Right kidney (tissue), 1 donor: Measurements from ENCODE around the gene SLC44A3.
"Not testable (repeated sequence)": the region's sequence is repeated elsewhere in the genome, so short reads cannot be mapped to it uniquely, and the experiment has no call there.

Experiments
- DNase-seq: peaks from one replicate; pipeline ENCODE4 v3.0.0-alpha.2; 2016

The SLC44A3 gene

DNA sequence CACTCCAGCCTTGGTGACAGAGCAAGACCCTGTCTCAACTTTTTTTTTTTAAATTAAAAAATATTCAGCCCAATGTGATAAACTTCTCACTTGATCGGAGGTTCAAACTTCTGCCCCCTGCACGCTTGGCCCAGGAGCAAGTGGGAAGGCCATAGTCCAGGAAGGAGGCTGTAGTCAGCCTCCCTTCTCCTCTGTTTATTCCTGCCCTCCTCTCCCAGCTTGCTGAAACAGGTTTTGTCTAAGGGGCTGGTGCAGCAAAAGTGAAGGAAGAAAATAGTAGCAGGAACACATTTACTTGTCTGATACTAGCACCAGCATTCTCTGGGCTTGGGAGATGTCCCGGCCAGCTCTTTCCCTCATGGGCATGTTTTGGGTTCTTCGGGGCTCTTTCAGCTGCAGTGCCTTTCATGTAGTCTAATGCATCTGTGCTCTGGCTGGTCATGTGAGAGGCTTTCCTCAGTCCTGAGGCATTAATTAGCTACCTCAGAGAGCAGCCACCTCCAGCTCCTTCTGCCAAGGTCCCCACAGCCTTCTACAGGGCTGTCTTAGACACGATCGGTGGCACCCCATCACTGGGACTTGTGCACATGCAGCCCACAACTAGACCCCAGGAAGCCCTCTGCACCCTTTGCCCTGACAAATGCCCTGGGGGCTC is 12.9 kb downstream of the SLC44A3 start:
- DNase-seq = no peak

GRCh38 chr1:94836891-94837290 is 16.7 kb downstream of the SLC44A3 start:
- no peak for DNase-seq

DNA sequence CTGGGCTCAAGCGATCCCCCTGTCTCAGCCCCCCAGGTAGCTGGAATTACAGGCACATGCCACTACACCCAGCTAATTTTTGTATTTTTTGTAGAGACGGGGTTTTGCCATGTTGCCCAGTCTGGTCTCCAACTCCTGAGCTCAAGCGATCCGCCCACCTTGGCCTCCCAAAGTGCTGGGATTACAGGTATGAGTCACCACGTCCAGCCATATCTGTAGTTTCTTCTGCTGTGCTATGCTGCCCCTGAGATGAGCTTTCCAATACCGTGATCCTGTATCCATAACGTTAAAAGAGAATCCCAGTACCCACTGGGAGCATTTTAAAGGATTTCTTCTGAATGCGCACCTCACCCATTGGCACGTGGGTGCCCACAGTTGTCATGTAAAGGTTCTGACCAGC is 20.2 kb downstream of the SLC44A3 start:
- DNase-seq = not testable (repeated sequence)

DNA sequence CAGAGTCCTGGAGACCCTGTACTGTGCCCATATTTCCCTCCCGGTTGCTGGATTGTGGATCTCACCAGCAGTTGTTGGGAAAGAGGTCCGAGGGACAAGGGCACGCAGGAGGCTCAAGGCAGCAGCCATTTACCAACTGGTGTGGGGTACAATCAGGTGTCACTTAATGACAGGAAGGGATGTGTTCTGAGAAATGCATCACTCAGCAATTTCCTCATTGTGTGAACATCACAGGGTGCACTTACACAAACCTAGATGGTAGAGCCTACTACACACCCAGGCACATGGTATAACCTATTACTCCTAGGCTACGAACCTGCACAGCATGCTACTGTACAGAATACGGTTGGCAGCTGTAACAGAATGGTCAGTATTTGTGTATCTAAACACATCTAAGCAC is 20.7 kb downstream of the SLC44A3 start:
- no peak for DNase-seq

DNA sequence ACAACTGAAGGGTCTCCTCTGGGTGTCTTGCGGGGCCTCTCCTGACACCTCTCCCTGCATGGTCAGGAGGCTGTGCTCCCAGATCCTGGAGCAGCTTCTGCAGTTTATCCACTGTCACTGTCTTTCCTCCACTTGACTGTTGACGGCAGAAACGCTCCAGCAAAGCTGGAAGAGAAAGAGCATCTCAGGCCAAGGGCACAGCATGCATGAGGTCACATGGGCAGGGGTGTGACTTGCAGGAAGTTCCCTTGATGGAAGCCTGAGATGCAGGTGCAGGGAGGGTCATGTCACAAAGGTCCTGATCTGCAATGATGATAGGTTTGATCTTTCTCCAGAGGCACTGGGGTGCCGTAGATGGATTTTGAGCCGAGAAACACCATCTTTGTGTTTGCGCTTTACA is 23.3 kb downstream of the SLC44A3 start:
- no peak for DNase-seq

DNA sequence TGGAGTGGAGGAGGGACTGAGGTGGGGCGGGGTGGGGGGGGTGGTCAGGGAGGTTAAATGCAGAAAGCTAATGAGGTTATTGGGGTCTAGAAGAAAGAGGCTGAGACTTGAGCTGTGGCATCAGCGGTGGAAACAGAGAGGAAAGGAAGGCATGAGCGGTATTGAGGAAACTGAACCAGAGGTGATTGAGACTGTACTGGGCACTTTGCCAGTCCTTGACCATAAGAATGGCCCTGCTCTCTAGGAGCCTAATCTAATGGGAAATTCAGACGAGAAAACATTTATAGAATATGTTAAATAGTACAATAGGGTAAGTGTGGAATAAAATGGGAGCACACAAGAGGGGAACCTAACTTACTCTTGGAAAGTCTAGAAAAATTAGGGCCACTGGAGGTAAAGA is 23.7 kb downstream of the SLC44A3 start:
- DNase-seq = no peak

DNA sequence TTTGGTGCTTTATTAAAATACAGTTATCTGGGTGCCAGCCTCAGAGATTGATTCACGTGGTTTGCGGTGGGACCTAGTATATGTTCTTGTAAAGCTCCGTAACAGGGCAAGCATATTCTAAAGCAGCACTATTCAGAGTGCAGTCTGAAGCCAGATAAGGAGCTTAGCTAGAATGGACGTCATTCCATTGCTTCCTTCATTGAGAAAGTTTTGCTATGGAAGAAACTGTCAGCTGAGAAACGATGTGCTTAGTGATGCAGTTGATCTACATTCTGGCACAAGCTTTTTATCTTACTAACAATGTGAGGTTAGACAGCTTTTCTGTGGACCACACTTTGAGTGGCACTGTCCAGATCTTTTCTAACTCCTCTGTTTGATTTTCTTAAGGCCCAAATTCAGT is 26.2 kb downstream of the SLC44A3 start:
- no peak for DNase-seq

DNA sequence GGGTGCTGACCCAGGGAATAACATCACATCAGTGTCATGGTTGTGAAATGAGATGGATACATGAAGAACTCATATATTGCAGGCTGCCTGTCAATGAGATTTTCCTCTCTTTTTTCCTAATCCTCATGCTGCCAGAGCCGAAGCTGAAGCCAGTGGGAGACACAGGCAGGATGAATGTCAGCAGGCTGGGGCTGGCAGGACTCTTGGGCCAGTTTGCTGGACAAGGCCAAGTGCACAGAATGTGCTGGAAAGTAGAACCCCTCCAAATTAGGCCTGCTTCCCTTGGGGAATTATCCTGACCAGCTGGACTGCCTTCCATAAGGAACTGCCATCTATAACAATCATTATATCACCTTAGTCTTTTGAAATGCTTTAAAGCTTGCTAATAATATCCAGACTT is 31.4 kb downstream of the SLC44A3 start:
- no peak for DNase-seq

DNA sequence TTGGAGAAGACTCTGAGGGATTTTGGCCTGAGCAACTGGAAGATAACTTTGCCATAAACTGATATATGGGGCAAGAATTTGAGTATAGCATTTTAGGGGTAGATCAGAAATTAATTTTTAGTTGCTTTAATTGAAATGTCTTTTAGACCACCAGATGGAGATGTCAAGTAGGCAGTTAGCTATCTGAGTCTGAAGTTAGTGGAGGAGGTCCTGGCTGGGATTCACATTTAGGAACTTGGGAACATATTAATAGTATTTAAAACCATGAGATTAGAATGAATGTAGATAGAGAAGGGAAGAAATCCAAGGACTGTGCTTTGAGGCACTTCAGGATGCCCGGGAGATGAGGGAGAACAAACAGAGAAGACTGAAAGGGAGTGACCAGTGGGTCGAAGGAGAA is 32.6 kb downstream of the SLC44A3 start:
- DNase-seq = no peak

- peak; percentile 74 for DNase-seq
Observed at GRCh38 chr1:94854458-94855306, 34.5 kb downstream of the SLC44A3 start.

- DNase-seq = no peak
Observed at GRCh38 chr1:94855307-94855700, 35.1 kb downstream of the SLC44A3 start.

DNA sequence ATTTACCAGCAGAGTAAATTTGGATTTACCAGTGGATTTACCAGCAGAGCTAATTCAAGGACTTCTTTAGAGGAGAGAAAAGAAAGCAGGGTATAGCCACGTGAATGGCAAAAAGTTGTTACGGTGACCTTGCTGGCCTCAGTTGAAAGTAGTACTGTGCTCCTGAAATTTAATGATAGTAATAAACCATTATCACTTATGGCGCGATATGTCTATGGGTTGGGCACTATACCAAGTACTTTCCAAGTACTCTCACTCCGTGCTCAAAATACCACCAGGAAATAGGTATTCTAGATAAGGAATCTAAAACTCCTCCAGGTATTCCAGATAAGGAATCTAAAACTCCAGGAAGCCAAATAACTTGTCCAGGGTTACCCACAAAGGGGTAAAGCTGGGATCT is 35.8 kb downstream of the SLC44A3 start:
- no peak for DNase-seq

DNA sequence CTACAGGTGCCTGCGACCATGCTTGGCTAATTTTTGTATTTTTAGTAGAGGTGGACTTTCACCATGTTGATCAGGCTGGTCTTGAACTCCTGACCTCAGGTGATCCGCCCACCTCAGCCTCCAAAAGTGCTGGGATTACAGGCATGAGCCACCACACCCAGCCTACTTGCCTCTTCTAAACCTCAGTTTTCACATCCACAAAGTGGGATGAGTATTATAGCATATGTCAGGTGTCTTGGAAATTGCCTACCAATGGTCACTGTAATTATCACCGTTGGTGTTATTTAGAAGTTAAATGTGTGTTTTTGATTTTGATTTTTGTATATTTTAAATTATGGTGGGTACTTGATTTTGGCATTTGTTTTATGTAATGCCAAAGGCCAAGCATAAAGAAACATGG is 36.7 kb downstream of the SLC44A3 start:
- no peak for DNase-seq

- no peak for DNase-seq
Observed at GRCh38 chr1:94858276-94858675, 38.1 kb downstream of the SLC44A3 start.

DNA sequence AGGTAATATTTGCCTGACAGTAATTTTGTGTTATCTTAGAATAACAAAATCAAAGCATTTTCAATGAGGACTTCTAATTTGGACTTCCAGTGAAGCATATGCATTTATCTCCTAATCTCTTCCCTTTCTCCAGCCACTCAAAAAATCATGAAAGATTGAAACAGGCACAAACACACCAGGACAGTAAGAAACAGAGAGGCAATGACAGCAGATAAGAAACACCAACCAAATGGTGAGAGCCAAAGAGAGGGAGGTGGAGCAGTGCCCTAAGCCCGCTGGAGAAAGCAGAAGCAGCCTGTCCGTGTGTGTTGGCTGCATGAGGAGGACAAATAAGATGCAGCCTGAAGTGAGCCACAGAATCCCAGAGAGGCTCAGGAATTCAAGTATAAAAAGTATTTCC is 39.0 kb downstream of the SLC44A3 start:
- DNase-seq = no peak

- DNase-seq = no peak
Observed at GRCh38 chr1:94862718-94863117, 42.6 kb downstream of the SLC44A3 start.

- DNase-seq = no peak
Observed at GRCh38 chr1:94863297-94863911, 43.2 kb downstream of the SLC44A3 start.

DNA sequence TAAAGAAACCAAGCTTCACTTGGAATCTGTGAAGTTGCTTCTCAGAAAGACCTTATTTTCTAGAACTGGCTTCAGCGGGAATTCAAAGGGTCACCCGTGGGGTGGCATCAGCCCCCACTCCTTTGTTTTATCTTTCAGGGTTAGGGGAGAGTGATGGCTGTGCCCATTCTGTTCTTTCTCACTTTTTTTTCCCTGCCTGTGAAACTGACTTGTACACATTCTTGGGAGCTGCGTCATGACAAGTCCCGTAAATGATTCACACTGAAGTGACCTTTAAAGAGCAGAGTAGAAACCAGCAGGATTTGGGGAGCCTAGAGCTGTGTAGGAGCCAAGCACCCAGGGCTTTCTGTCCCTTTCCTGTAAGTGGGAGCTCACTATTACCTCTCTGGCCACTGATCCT is 43.8 kb downstream of the SLC44A3 start:
- DNase-seq = peak; percentile 48

GRCh38 chr1:94864821-94865220 is 44.7 kb downstream of the SLC44A3 start:
- peak; percentile 19 for DNase-seq

- DNase-seq = peak; percentile 21
Observed at GRCh38 chr1:94865360-94865759, 45.2 kb downstream of the SLC44A3 start.

- DNase-seq = peak; percentile 19
Observed at GRCh38 chr1:94866164-94866807, 46.1 kb downstream of the SLC44A3 start.

- DNase-seq = no peak
Observed at GRCh38 chr1:94871031-94871430, 50.9 kb downstream of the SLC44A3 start.
